Gastrocnemius medialis (tissue), 4 donors: ENCODE data around the gene CDK14. TPM values are rescaled to one million over a fixed set of nuclear protein-coding genes. Genes with fewer than 3 reads are reported as not detected.
A peak's percentile ranks its signal among the peaks of the same experiment; 100 is the strongest.

Experiments used
- ATAC-seq, 2 donors: fragments of 150-250 bp; one replicate each; pipeline ENCODE4 v1.9.1; 2016
- DNase-seq, 2 donors: peaks; one replicate each; pipeline ENCODE4 v3.0.0-alpha.2; 2019
- H3K27ac ChIP-seq, 4 donors: fragments of 200-600 bp; sonication (generic); 1 replicate in 1 of 4; 2 replicates in 3 of 4; pipeline ENCODE4 v1.5.1; 2016 to 2018; ENCODE audit warnings: mild to moderate bottlenecking in 2 of 4, moderate library complexity in 1 of 4
- H3K27me3 ChIP-seq, 3 donors: fragments of 200-600 bp; sonication (generic) in 2 of 3; 1 replicate in 1 of 3; 2 replicates in 2 of 3; pipeline versions ENCODE4 v1.5.1 to v1.6.0; 2016 to 2019; ENCODE audit warnings: mild to moderate bottlenecking in 1 of 3, moderate library complexity in 1 of 3
- H3K36me3 ChIP-seq, 2 donors: fragments of 200-600 bp; sonication (generic) in 1 of 2; one replicate each; pipeline ENCODE4 v1.5.1; 2017 to 2018
- H3K4me1 ChIP-seq, 2 donors: fragments of 200-600 bp; sonication (generic) in 1 of 2; one replicate each; pipeline ENCODE4 v1.5.1; 2016 to 2017; ENCODE audit warnings: mild to moderate bottlenecking in 2 of 2
- H3K4me3 ChIP-seq, 4 donors: fragments of 200-600 bp; sonication (generic) in 3 of 4; 1 replicate in 1 of 4; 2 replicates in 3 of 4; pipeline ENCODE4 v1.5.1; 2016 to 2019; ENCODE audit warnings: mild to moderate bottlenecking in 2 of 4
- H3K9me3 ChIP-seq, 3 donors: fragments of 200-600 bp; sonication (generic) in 2 of 3; 1 replicate in 1 of 3; 2 replicates in 2 of 3; pipeline ENCODE4 v1.5.1; 2016 to 2019
- CTCF ChIP-seq, 5 experiments: fragments of 450-650 bp in 3 of 5; fragments of 200-600 bp in 2 of 5; sonication (generic) in 2 of 5; IDR thresholded peaks in 4 of 5; conservative IDR thresholded peaks in 1 of 5; 1 replicate in 4 of 5; 2 replicates in 1 of 5; pipeline ENCODE4 v1.5.1; 2016 to 2019; ENCODE audit warnings: antibody characterized with exemption in 5 of 5, mild to moderate bottlenecking in 3 of 5, moderate library complexity in 3 of 5
- POLR2A ChIP-seq, 2 donors: fragments of 450-650 bp; IDR thresholded peaks; one replicate each; pipeline ENCODE4 v1.6.1; 2017; ENCODE audit warnings: antibody characterized with exemption in 2 of 2, mild to moderate bottlenecking in 2 of 2, moderate library complexity in 2 of 2
- in situ Hi-C, 4 donors: fragments of 200-750 bp; cut with MboI; loops; one replicate each; pipeline versions ENCODE4 v1.15.0 to v1.8.0; 2017; ENCODE audit warnings: low sequenced_read_pairs in 4 of 4
- intact Hi-C: fragments of 100-400 bp; cut with DNase I; formaldehyde crosslinking; loops from one replicate; pipeline ENCODE4 v1.15.1; 2023; ENCODE audit warnings: low total_unique reads
- total RNA-seq, 4 donors: library from RNA; depleted of rRNA; stranded (reverse); fragments of >200 nt; gene quantifications; one replicate each; pipeline versions ENCODE4 v1.1.0 to v1.2.3, GENCODE V29; 2016

The CDK14 gene
- total RNA-seq, 4 donors from 2014 or later, result 3.9 to 8.6 (median 7.3) TPM

- Histone ChIP-seq H3K27me3 (no peaks in the 10 kb centered on the region), H3K4me3 (no peak overlapping the region), H3K9me3 (no peaks in the 10 kb centered on the region), H3K4me1 (no peaks in the 10 kb centered on the region), H3K36me3 (no peaks in the 10 kb centered on the region), H3K27ac (no peak overlapping the region)
- ATAC-seq (peak in 1 of 2 donors; percentile 48), DNase-seq (no peak)
- TF ChIP-seq CTCF (IDR thresholded peaks at IDR 0.05 in 4 of 5, conservative IDR thresholded peaks at IDR 0.05 in 1 of 5), result no peak
- TF ChIP-seq POLR2A (IDR thresholded peaks at IDR 0.05), result no peak
- intact Hi-C loops (no loop called here), in situ Hi-C loops (no loop called here)
These were observed 646.1 kb downstream of the CDK14 start for GRCh38 chr7:91242097-91242844.

- intact Hi-C loops (no loop called here), in situ Hi-C loops (no loop called here)
- DNase-seq (no peak), ATAC-seq (no peak)
- no peak for TF ChIP-seq CTCF (IDR thresholded peaks at IDR 0.05 in 4 of 5, conservative IDR thresholded peaks at IDR 0.05 in 1 of 5)
- Histone ChIP-seq H3K4me1 (no peaks in the 10 kb centered on the region), H3K27ac (no peak overlapping the region), H3K9me3 (no peaks in the 10 kb centered on the region), H3K27me3 (no peaks in the 10 kb centered on the region), H3K36me3 (no peaks in the 10 kb centered on the region), H3K4me3 (no peak overlapping the region)
These were observed 647.6 kb downstream of the CDK14 start for GRCh38 chr7:91243591-91244301.

DNA sequence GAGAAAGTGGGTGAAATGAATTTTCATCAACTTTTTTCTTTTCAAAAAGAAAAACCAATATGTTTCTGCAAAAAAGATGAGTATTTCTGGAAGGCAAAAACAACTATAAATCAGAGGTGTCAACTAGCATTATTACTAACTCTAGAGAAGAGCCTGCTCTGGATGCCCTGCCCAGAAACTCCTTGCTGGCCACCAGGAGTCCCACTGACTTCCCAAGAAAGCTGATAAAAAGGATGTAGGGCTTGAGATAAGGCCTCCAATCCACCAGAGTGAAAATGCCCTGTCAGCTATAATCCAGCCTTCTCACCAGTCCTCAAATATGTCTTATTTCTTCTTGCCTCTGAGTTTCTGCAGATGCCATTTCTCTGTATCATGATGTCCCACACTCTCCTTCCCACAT lies 651.4 kb downstream of the CDK14 start:
- TF ChIP-seq CTCF (IDR thresholded peaks at IDR 0.05 in 4 of 5, conservative IDR thresholded peaks at IDR 0.05 in 1 of 5) (no peak), POLR2A (IDR thresholded peaks at IDR 0.05) (no peak)
- Histone ChIP-seq H3K9me3 (no peaks in the 10 kb centered on the region), H3K4me1 (no peaks in the 10 kb centered on the region), H3K4me3 (no peak overlapping the region), H3K27me3 (no peaks in the 10 kb centered on the region), H3K36me3 (no peaks in the 10 kb centered on the region), H3K27ac (no peak overlapping the region)
- intact Hi-C loops (no loop called here), in situ Hi-C loops (no loop called here)
- DNase-seq (no peak), ATAC-seq (no peak)

DNA sequence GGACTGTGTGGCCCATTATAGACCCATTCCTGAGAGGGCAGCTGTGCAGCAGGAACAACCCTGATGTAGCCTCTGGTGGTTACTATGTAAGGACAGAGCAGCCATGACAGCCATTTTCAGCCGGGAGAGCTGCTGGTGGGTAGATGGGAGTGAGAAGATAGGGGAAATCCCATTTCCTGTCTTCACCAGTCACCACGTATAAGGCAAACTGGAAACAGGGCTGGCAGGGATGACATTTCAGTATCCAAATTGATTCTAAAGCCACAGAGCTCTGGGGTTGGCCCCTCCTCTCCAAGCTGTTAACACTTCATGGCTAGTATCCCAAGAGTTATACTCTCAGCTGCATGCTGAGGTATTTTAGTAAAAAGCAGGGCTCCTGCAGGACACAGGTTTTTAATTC lies 652.9 kb downstream of the CDK14 start:
- no peak for TF ChIP-seq CTCF (IDR thresholded peaks at IDR 0.05 in 4 of 5, conservative IDR thresholded peaks at IDR 0.05 in 1 of 5)
- no peak for TF ChIP-seq POLR2A (IDR thresholded peaks at IDR 0.05)
- ATAC-seq, result no peak

More for the DNA sequence above, 652.9 kb downstream of the CDK14 start:
- Histone ChIP-seq H3K36me3 (no peaks in the 10 kb centered on the region), H3K4me3 (no peak overlapping the region), H3K9me3 (no peaks in the 10 kb centered on the region), H3K27me3 (no peaks in the 10 kb centered on the region), H3K4me1 (no peaks in the 10 kb centered on the region), H3K27ac (no peak overlapping the region)
- intact Hi-C loops (no loop called here), in situ Hi-C loops (no loop called here)
- DNase-seq, result no peak
